ENCODE results near the gene TECPR2. TPM values are rescaled to one million over a fixed set of nuclear protein-coding genes. Genes with fewer than 3 reads are reported as not detected.

The TECPR2 gene
- total and polyA plus RNA-seq, 2 donors from 2014 or later = 6.0 to 30.2 TPM

DNA sequence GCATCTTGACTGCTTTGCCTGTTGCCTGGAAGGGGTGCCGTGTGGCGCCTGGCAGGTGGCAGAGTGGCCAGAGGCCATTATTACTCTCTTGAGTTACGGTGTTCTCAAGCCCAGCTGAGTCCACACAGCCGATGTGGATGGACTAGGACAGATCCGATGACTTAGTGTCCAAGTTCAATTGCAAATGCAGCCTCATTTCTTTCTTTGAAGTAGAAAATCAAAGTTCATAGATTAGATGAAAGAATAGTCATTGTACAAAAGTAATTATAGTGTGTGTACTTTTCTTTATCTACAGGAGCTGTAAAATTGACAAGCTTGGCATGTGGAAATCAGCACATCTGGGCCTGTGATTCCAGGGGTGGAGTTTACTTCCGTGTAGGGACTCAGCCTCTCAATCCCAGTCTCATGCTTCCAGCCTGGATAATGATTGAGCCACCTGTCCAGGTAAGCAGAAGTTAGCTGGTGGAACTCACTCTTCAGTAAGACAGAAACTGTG, 102.2 kb downstream of the TECPR2 start:
- DNase-seq = no peak
- TF ChIP-seq, protein P1, sequence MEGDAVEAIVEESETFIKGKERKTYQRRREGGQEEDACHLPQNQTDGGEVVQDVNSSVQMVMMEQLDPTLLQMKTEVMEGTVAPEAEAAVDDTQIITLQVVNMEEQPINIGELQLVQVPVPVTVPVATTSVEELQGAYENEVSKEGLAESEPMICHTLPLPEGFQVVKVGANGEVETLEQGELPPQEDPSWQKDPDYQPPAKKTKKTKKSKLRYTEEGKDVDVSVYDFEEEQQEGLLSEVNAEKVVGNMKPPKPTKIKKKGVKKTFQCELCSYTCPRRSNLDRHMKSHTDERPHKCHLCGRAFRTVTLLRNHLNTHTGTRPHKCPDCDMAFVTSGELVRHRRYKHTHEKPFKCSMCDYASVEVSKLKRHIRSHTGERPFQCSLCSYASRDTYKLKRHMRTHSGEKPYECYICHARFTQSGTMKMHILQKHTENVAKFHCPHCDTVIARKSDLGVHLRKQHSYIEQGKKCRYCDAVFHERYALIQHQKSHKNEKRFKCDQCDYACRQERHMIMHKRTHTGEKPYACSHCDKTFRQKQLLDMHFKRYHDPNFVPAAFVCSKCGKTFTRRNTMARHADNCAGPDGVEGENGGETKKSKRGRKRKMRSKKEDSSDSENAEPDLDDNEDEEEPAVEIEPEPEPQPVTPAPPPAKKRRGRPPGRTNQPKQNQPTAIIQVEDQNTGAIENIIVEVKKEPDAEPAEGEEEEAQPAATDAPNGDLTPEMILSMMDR (IDR thresholded peaks at IDR 0.05; ENCODE audit: borderline replicate concordance, extremely low read depth, insufficient read depth) = no peak
- no peak overlapping the region for H3K27ac ChIP-seq (ENCODE audit: low read depth in 2 of 2, low read length in 2 of 2)

DNA sequence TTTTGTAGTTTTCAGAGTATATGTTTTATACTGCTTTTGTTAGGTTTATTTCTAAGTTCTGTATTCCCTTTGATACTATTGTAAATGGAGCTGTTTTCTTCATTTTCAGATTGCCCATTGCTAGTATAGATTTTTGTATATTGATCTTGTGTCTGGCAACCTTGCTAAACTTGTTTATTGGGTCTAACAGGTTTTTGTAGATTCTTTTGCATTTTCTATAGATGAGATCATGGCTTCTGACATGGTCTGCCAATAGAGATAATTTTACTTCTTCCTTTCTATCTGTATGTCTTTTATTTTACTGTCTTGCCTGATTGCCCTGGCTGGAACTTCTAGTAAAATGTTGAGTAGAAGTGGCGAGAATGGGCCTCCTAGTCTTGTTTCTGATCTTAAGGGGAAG, 106.5 kb downstream of the TECPR2 start:
- H3K4me1 ChIP-seq (ENCODE audit: control insufficient read depth in 2 of 3, insufficient read depth in 2 of 3, low read depth in 1 of 3, low read length in 3 of 3) = no peaks in the 10 kb centered on the region
- FAIRE-seq = no peak

More for the DNA sequence above, 102.2 kb downstream of the TECPR2 start:
- intact Hi-C loops (cut with DNase I) = no loop called here
- Histone ChIP-seq H3K4me3 (ENCODE audit: low read length in 3 of 3) (no peak overlapping the region), H3K36me3 (ENCODE audit: control insufficient read depth in 2 of 3, insufficient read depth in 3 of 3, low read length in 3 of 3) (peaks cover 0 to 11% (median 8%) of the 10 kb centered on the region in 3 donors), H3K9ac (ENCODE audit: low read length in 3 of 3) (no peak overlapping the region), H3K27me3 (ENCODE audit: control insufficient read depth, insufficient read depth, low read length) (no peaks in the 10 kb centered on the region), H3K4me1 (ENCODE audit: control insufficient read depth in 2 of 3, insufficient read depth in 2 of 3, low read depth in 1 of 3, low read length in 3 of 3) (no peaks in the 10 kb centered on the region), H3K9me3 (ENCODE audit: control insufficient read depth in 2 of 3, insufficient read depth in 1 of 3, low read length in 3 of 3) (no peaks in the 10 kb centered on the region)
- no peak for FAIRE-seq

DNA sequence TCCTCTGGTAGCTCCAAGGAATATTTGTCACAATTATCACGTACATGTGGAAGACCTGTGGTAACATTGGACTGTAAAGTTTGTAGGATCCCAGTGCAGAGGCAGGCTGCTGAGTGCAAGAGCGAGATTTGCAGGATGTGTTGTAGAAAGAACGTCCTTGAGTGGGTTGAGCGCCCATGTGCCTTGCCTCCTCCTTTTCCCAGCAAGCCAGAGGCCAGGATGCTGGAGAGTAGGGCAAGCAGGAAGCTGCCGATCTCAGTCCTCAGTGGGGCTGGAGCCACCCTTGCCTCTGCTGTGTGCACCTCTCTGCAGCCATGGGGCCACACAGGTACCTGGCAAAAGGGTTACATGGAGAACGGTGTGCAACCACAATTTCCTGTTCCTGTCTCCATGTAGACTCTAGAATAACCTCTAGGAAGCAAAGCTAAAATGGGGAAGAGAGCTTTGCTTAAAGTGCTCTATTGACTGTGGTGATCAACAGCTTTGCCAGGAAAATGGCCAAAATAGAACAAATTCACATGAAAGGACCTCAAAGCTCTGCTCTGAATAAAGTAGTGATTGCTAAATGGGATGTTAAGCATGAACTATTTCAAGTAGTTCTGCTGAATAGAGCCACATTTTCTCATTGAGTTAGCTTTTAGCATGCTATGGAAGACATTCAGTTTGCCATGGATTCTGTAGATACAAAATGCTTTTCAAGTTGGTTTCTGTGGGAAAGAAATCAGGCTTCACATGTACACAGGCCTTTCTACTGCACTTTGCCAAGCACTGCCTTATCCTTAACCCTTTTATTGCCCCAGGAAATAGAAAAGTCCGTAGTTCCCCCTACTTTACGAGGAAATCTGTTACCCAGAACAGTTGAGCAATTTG, 109.4 kb downstream of the TECPR2 start:
- Histone ChIP-seq H3K9ac (ENCODE audit: low read length in 3 of 3) (no peak overlapping the region), H3K36me3 (ENCODE audit: control insufficient read depth in 2 of 3, insufficient read depth in 3 of 3, low read length in 3 of 3) (peaks cover 0 to 3% (median 0%) of the 10 kb centered on the region in 3 donors), H3K27ac (ENCODE audit: low read depth in 2 of 2, low read length in 2 of 2) (no peak overlapping the region), H3K4me1 (ENCODE audit: control insufficient read depth in 2 of 3, insufficient read depth in 2 of 3, low read depth in 1 of 3, low read length in 3 of 3) (no peaks in the 10 kb centered on the region), H3K9me3 (ENCODE audit: control insufficient read depth in 2 of 3, insufficient read depth in 1 of 3, low read length in 3 of 3) (no peaks in the 10 kb centered on the region), H3K4me3 (ENCODE audit: low read length in 3 of 3) (no peak overlapping the region), H3K27me3 (ENCODE audit: control insufficient read depth, insufficient read depth, low read length) (no peaks in the 10 kb centered on the region)
- DNase-seq = no peak
- intact Hi-C loops (cut with DNase I) = no loop called here
- FAIRE-seq = no peak
- TF ChIP-seq, protein P1 (IDR thresholded peaks at IDR 0.05; ENCODE audit: borderline replicate concordance, extremely low read depth, insufficient read depth) = no peak

More for the DNA sequence above, 106.5 kb downstream of the TECPR2 start:
- TF ChIP-seq, protein P1 (IDR thresholded peaks at IDR 0.05; ENCODE audit: borderline replicate concordance, extremely low read depth, insufficient read depth) = no peak
- Histone ChIP-seq H3K27ac (ENCODE audit: low read depth in 2 of 2, low read length in 2 of 2) (no peak overlapping the region), H3K36me3 (ENCODE audit: control insufficient read depth in 2 of 3, insufficient read depth in 3 of 3, low read length in 3 of 3) (peaks cover 0 to 11% (median 6%) of the 10 kb centered on the region in 3 donors), H3K9me3 (ENCODE audit: control insufficient read depth in 2 of 3, insufficient read depth in 1 of 3, low read length in 3 of 3) (no peaks in the 10 kb centered on the region), H3K27me3 (ENCODE audit: control insufficient read depth, insufficient read depth, low read length) (no peaks in the 10 kb centered on the region), H3K9ac (ENCODE audit: low read length in 3 of 3) (no peak overlapping the region), H3K4me3 (ENCODE audit: low read length in 3 of 3) (no peak overlapping the region)
- intact Hi-C loops (cut with DNase I) = no loop called here
- no peak for DNase-seq
